A549 (cell line): ENCODE data around the gene HSD17B13. TPM values are rescaled to one million over a fixed set of nuclear protein-coding genes. Genes with fewer than 3 reads are reported as not detected.
"Not testable (repeated sequence)": the region's sequence is repeated elsewhere in the genome, so short reads cannot be mapped to it uniquely, and the experiment has no call there.

Experiments
- ATAC-seq, 2 experiments: fragments of 200-7000 bp in 1 of 2; fragments of >200 bp in 1 of 2; cut with Nextera tagmentation in 1 of 2; cut with Tn5 transposase in 1 of 2; 3 replicates each; pipeline versions ENCODE4 v1.8.0 to v1.9.1; 2018 to 2020; ENCODE audit warnings: mild to moderate bottlenecking in 1 of 2, moderate library complexity in 1 of 2
- CTCF ChIA-PET: fragments of 300-600 bp; sonication (Branson Sonifier 250); formaldehyde crosslinking; extraction: SDS; loops from one replicate; lab custom pipeline; 2021; ENCODE audit warnings: antibody characterized with exemption, inconsistent platforms; lab: Yijun Ruan, JAX
- POLR2A ChIA-PET: fragments of 350-600 bp; formaldehyde crosslinking; extraction: SDS; loops from one replicate; lab custom pipeline; 2021; ENCODE audit warnings: antibody characterized with exemption, inconsistent platforms; lab: Yijun Ruan, JAX
- DNase-seq, 2 experiments: peaks; one replicate each; pipeline versions ENCODE4 v3.0.0 to v3.0.0-alpha.2; 2011 to 2016; ENCODE audit warnings: low read depth in 1 of 2, low spot score in 1 of 2
- FAIRE-seq: peaks from 2 replicates; lab custom pipeline; 2011; peaks lifted over from hg19 to GRCh38; lab: Jason Lieb, UNC
- H3K27ac ChIP-seq, 2 experiments: fragments of >200 bp; sonication (Bioruptor Twin); formaldehyde crosslinking; 3 replicates each; pipeline ENCODE4 v1.5.1; 2016 to 2017
- H3K4me1 ChIP-seq: fragments of >200 bp; sonication (Bioruptor Twin); formaldehyde crosslinking; 3 replicates; pipeline ENCODE4 v1.6.1; 2016
- H3K4me2 ChIP-seq: fragments of >200 bp; sonication (Bioruptor Twin); formaldehyde crosslinking; 3 replicates; pipeline ENCODE4 v1.6.1; 2016
- H3K4me3 ChIP-seq: fragments of >200 bp; sonication (Bioruptor Twin); formaldehyde crosslinking; 3 replicates; pipeline ENCODE4 v1.5.1; 2016
- H3K9me3 ChIP-seq: fragments of >200 bp; sonication (Bioruptor Twin); formaldehyde crosslinking; 3 replicates; pipeline ENCODE4 v1.6.1; 2016
- BHLHE40 ChIP-seq: IDR thresholded peaks from 2 replicates; pipeline ENCODE4 v1.6.1; 2012; ENCODE audit warnings: low read depth, low read length, inconsistent platforms
- CBX2 ChIP-seq: fragments of 200-600 bp; sonication (generic); IDR thresholded peaks from 2 replicates; pipeline ENCODE4 v1.6.1; 2016; ENCODE audit warnings: low read depth, mild to moderate bottlenecking, borderline replicate concordance
- CBX8 ChIP-seq: fragments of 200-600 bp; sonication (generic); IDR thresholded peaks from 2 replicates; pipeline ENCODE4 v1.6.1; 2016
- CEBPB ChIP-seq, 2 experiments: fragments of >200 bp in 1 of 2; sonication (Bioruptor Twin) in 1 of 2; formaldehyde crosslinking in 1 of 2; IDR thresholded peaks; 2 replicates each; pipeline ENCODE4 v1.6.1; 2012 to 2016
- CHD2 ChIP-seq: fragments of 150-350 bp; IDR thresholded peaks from 2 replicates; pipeline ENCODE4 v1.6.1; 2014; ENCODE audit warnings: low read length; ENCODE audit not compliant: partially characterized antibody
- CTCF ChIP-seq: fragments of >200 bp; sonication (Bioruptor Twin); formaldehyde crosslinking; IDR thresholded peaks from 3 replicates; pipeline ENCODE4 v1.5.1; 2016
- FOSB ChIP-seq: fragments of 250-450 bp; sonication (Bioruptor Pico); IDR thresholded peaks from 2 replicates; pipeline ENCODE4 v1.5.0; 2020; ENCODE audit warnings: mild to moderate bottlenecking, moderate library complexity
- FOSL2 ChIP-seq, 2 experiments: fragments of 450-650 bp in 1 of 2; fragments of >200 bp in 1 of 2; sonication (Bioruptor Twin) in 1 of 2; formaldehyde crosslinking; IDR thresholded peaks; 2 replicates each; pipeline versions ENCODE4 v1.5.0 to v1.6.1; 2016 to 2020; ENCODE audit warnings: mild to moderate bottlenecking in 1 of 2, moderate library complexity in 1 of 2
- FOXS1 ChIP-seq: fragments of 250-450 bp; sonication (Bioruptor Pico); IDR thresholded peaks from 2 replicates; pipeline ENCODE4 v1.5.0; 2020; ENCODE audit warnings: mild to moderate bottlenecking, moderate library complexity
- GATA3 ChIP-seq: IDR thresholded peaks from 2 replicates; pipeline ENCODE4 v1.6.1; 2012; ENCODE audit warnings: borderline replicate concordance
- HDAC2 ChIP-seq: fragments of 200-600 bp; sonication (generic); IDR thresholded peaks from 2 replicates; pipeline ENCODE4 v1.6.1; 2016
- HES2 ChIP-seq: fragments of >200 bp; sonication (Bioruptor Twin); formaldehyde crosslinking; IDR thresholded peaks from 2 replicates; pipeline ENCODE4 v1.6.1; 2016
- HOXA7 ChIP-seq: fragments of 250-450 bp; sonication (Bioruptor Pico); IDR thresholded peaks from 2 replicates; pipeline ENCODE4 v1.5.0; 2020; ENCODE audit warnings: mild to moderate bottlenecking, moderate library complexity
- HOXB13 ChIP-seq: fragments of 250-450 bp; sonication (Bioruptor Pico); IDR thresholded peaks from 2 replicates; pipeline ENCODE4 v1.5.0; 2020; ENCODE audit warnings: low read depth, mild to moderate bottlenecking, moderate library complexity
- HOXB5 ChIP-seq: fragments of 250-450 bp; sonication (Bioruptor Pico); IDR thresholded peaks from 2 replicates; pipeline ENCODE4 v1.5.0; 2020; ENCODE audit warnings: mild to moderate bottlenecking, moderate library complexity
- JUN ChIP-seq, 2 experiments: fragments of >200 bp; sonication (Bioruptor Twin); formaldehyde crosslinking; IDR thresholded peaks; 2 replicates in 1 of 2; 3 replicates in 1 of 2; pipeline ENCODE4 v1.6.1; 2016 to 2017
- JUNB ChIP-seq: fragments of >200 bp; sonication (Bioruptor Twin); formaldehyde crosslinking; IDR thresholded peaks from 2 replicates; pipeline ENCODE4 v1.6.1; 2016
- KDM5A ChIP-seq: fragments of 200-600 bp; sonication (generic); IDR thresholded peaks from 2 replicates; pipeline ENCODE4 v1.6.1; 2016; ENCODE audit warnings: antibody characterized with exemption, mild to moderate bottlenecking
- MAZ ChIP-seq: fragments of 150-350 bp; IDR thresholded peaks from 2 replicates; pipeline ENCODE4 v1.6.1; 2014; ENCODE audit warnings: antibody characterized with exemption, low read depth, low read length, borderline replicate concordance
- MYC ChIP-seq: IDR thresholded peaks from 2 replicates; pipeline ENCODE4 v1.6.1; 2012; ENCODE audit warnings: mild to moderate bottlenecking, inconsistent platforms, low read length, improper control_type of control experiment, borderline replicate concordance
- NR3C1 ChIP-seq: fragments of >200 bp; sonication (Bioruptor Twin); formaldehyde crosslinking; IDR thresholded peaks from 3 replicates; pipeline ENCODE4 v1.6.1; 2017
- PHF8 ChIP-seq: fragments of 200-600 bp; sonication (generic); IDR thresholded peaks from 2 replicates; pipeline ENCODE4 v1.6.1; 2016; ENCODE audit warnings: low read depth, mild to moderate bottlenecking, antibody characterized with exemption, moderate library complexity, borderline replicate concordance
- POLR2A ChIP-seq: IDR thresholded peaks from 2 replicates; pipeline ENCODE4 v1.6.1; 2012; ENCODE audit warnings: mild to moderate bottlenecking, low read length
- RARB ChIP-seq: fragments of 250-450 bp; sonication (Bioruptor Pico); IDR thresholded peaks from 2 replicates; pipeline ENCODE4 v1.8.0; 2021; ENCODE audit warnings: mild to moderate bottlenecking, moderate library complexity
- RCOR1 ChIP-seq: fragments of 150-350 bp; IDR thresholded peaks from 2 replicates; pipeline ENCODE4 v1.6.1; 2014; ENCODE audit warnings: antibody characterized with exemption, low read length, low read depth
- RNF2 ChIP-seq: fragments of 200-600 bp; sonication (generic); IDR thresholded peaks from 2 replicates; pipeline ENCODE4 v1.6.1; 2016; ENCODE audit warnings: low read depth, mild to moderate bottlenecking, antibody characterized with exemption, moderate library complexity, borderline replicate concordance
- SMC3 ChIP-seq: fragments of >200 bp; sonication (Bioruptor Twin); formaldehyde crosslinking; IDR thresholded peaks from 3 replicates; pipeline ENCODE4 v1.6.1; 2018; ENCODE audit warnings: inconsistent platforms
- TFCP2L1 ChIP-seq: fragments of 250-450 bp; sonication (Bioruptor Pico); IDR thresholded peaks from 2 replicates; pipeline ENCODE4 v1.5.0; 2021; ENCODE audit warnings: mild to moderate bottlenecking
- TP53 ChIP-seq: fragments of 250-450 bp; sonication (Bioruptor Pico); IDR thresholded peaks from 2 replicates; pipeline ENCODE4 v1.5.0; 2021; ENCODE audit warnings: mild to moderate bottlenecking, moderate library complexity
- USF2 ChIP-seq: fragments of 450-650 bp; IDR thresholded peaks from 2 replicates; pipeline ENCODE4 v1.6.1; 2014; ENCODE audit warnings: antibody characterized with exemption
- ZC3H11A ChIP-seq: fragments of 450-650 bp; IDR thresholded peaks from 2 replicates; pipeline ENCODE4 v1.6.1; 2014; ENCODE audit warnings: antibody characterized with exemption, mild to moderate bottlenecking
- ZNF302 ChIP-seq: fragments of 250-450 bp; sonication (Bioruptor Pico); IDR thresholded peaks from 2 replicates; pipeline ENCODE4 v1.9.0; 2021; ENCODE audit warnings: inconsistent platforms, mild to moderate bottlenecking, moderate library complexity
- ZSCAN20 ChIP-seq: fragments of 250-450 bp; sonication (Bioruptor Pico); IDR thresholded peaks from 2 replicates; pipeline ENCODE4 v1.8.0; 2022; ENCODE audit warnings: mild to moderate bottlenecking, moderate library complexity
- WGBS: methylation state at CpG from one replicate; pipeline ENCODE4 v1.1.6; 2017; ENCODE audit errors: missing lambda C conversion rate; 5-methylcytosine and 5-hydroxymethylcytosine counted together
- polyA plus RNA-seq, 4 experiments: library from polyadenylated mRNA; depleted of rRNA in 3 of 4; stranded (reverse); fragments of >200 nt; fragmentation: RNase III in 1 of 4; extraction: RNeasy Plus Mini Kit Qiagen cat#74134 plus additional on column Dnase treatment in 1 of 4; gene quantifications; 2 replicates in 3 of 4; 3 replicates in 1 of 4; pipeline ENCODE4 v1.2.3, GENCODE V29; 2011 to 2017

The HSD17B13 gene
- polyA plus RNA-seq, 2 of the 4 experiments (the other 2 are of a cell fraction) = 0.08 to 0.30 TPM

GRCh38 chr4:87286970-87287369 is 35.7 kb downstream of the HSD17B13 start:
- no peak overlapping the region for H3K4me3 ChIP-seq

GRCh38 chr4:87284268-87284667 is 38.4 kb downstream of the HSD17B13 start:
- H3K4me3 ChIP-seq, DNase-seq, H3K9me3 ChIP-seq, H3K4me2 ChIP-seq, H3K27ac ChIP-seq, ATAC-seq, POLR2A ChIA-PET, H3K4me1 ChIP-seq, FAIRE-seq: not testable (repeated sequence)
- CTCF ChIA-PET = interaction anchor here (1.0 to 1.8 kb wide), 2 partner anchors 11 to 12 kb away, joined by 4 to 5 read pairs; no protein-coding TSS in a partner anchor

More at GRCh38 chr4:87286970-87287369, 35.7 kb downstream of the HSD17B13 start:
- CTCF ChIA-PET = no interaction called here
- ATAC-seq (no peak), FAIRE-seq (no peak), DNase-seq (no peak)
- 50% methylated on average over 1 of the region's 1 CpG for WGBS
- Histone ChIP-seq H3K27ac (no peak overlapping the region), H3K4me1 (no peaks in the 10 kb centered on the region), H3K4me2 (no peak overlapping the region), H3K9me3 (no peaks in the 10 kb centered on the region; the same call in 2 of the 3 replicates)
- TF ChIP-seq ZNF302 (CRISPR knock-in tag) (no peak), POLR2A (no peak), FOSB (no peak), HOXA7 (CRISPR knock-in tag) (no peak), ZC3H11A (no peak), BHLHE40 (no peak), JUNB (no peak), SMC3 (no peak), MYC (no peak), CEBPB (IDR thresholded peaks at IDR 0.05) (no peak)
- POLR2A ChIA-PET = no interaction called here

- ATAC-seq (no peak), DNase-seq (no peak), FAIRE-seq (no peak)
- 27% methylated on average over 3 of the region's 3 CpGs for WGBS
- Histone ChIP-seq H3K27ac (no peak overlapping the region), H3K4me2 (no peak overlapping the region), H3K4me3 (no peak overlapping the region), H3K4me1 (no peaks in the 10 kb centered on the region), H3K9me3 (no peaks in the 10 kb centered on the region; the same call in 2 of the 3 replicates)
- no peak for TF ChIP-seq PHF8
- TF ChIP-seq CBX2 = no peak
- no peak for TF ChIP-seq BHLHE40
- TF ChIP-seq CBX8 = no peak
- TF ChIP-seq ZSCAN20 (CRISPR knock-in tag) = no peak
- TF ChIP-seq USF2 = no peak
- no peak for TF ChIP-seq FOSL2 (IDR thresholded peaks at IDR 0.05)
- no peak for TF ChIP-seq FOSL2 (CRISPR knock-in tag; IDR thresholded peaks at IDR 0.05)
- TF ChIP-seq ZC3H11A = no peak
- no peak for TF ChIP-seq HOXB13 (CRISPR knock-in tag)
- no peak for TF ChIP-seq JUNB
- TF ChIP-seq RNF2 = no peak
- no peak for TF ChIP-seq GATA3
- TF ChIP-seq HOXB5 (CRISPR knock-in tag) = no peak
- no peak for TF ChIP-seq RCOR1
- no peak for TF ChIP-seq FOXS1 (CRISPR knock-in tag)
- TF ChIP-seq CEBPB (IDR thresholded peaks at IDR 0.05) = no peak
- ChIA-PET POLR2A (no interaction called here), CTCF (interaction anchor here (1.8 kb wide), 1 partner anchor 11 kb away, joined by 5 read pairs; no protein-coding TSS in a partner anchor)
Measured at GRCh38 chr4:87283151-87283550, 39.5 kb downstream of the HSD17B13 start.

GRCh38 chr4:87281603-87282002 is 41.1 kb downstream of the HSD17B13 start:
- FAIRE-seq (no peak), DNase-seq (no peak), ATAC-seq (no peak)
- POLR2A ChIA-PET = no interaction called here
- H3K27ac ChIP-seq = no peak overlapping the region
- WGBS = 28% methylated on average over 1 of the region's 1 CpG
- no peak overlapping the region for H3K4me3 ChIP-seq
- H3K4me1 ChIP-seq = no peaks in the 10 kb centered on the region
- no peak overlapping the region for H3K4me2 ChIP-seq
- H3K9me3 ChIP-seq = no peaks in the 10 kb centered on the region; the same call in 2 of the 3 replicates
- CTCF ChIA-PET = no interaction called here
- TF ChIP-seq MAZ (no peak), ZSCAN20 (CRISPR knock-in tag) (no peak), HOXA7 (CRISPR knock-in tag) (no peak), JUN (IDR thresholded peaks at IDR 0.05) (no peak), CHD2 (no peak), RARB (CRISPR knock-in tag) (no peak), HDAC2 (no peak), TFCP2L1 (CRISPR knock-in tag) (no peak), TP53 (CRISPR knock-in tag) (no peak), NR3C1 (no peak), CTCF (no peak), KDM5A (no peak), HES2 (no peak)
